ENCODE data around the gene ABCA7. TPM values are rescaled to one million over a fixed set of nuclear protein-coding genes. Genes with fewer than 3 reads are reported as not detected.

ABCA7 gene
- total and polyA plus RNA-seq, 2 of the 8 experiments (the other 6 are each of a cell fraction or from before 2014, with no cell fraction given) = 10.4 to 25.6 TPM

- 0 out of 2 replicates have a peak, but pooled peaks have one; percentile 18 for TF ChIP-seq ATF3 (IDR thresholded peaks at IDR 0.05; ENCODE audit: insufficient read depth, low read depth, low read length)
- TF ChIP-seq MAX (IDR thresholded peaks at IDR 0.05) = peak; percentile 52; the same call in 1 of the 2 replicates
- no peak for TF ChIP-seq TEAD4 (IDR thresholded peaks at IDR 0.05; ENCODE audit: low read depth, low read length)
- TF ChIP-seq GABPA (IDR thresholded peaks at IDR 0.05; ENCODE audit: borderline replicate concordance, insufficient read depth, low read length) = 0 out of 2 replicates have a peak, but pooled peaks have one; percentile 22
- peak; percentile 99 for TF ChIP-seq JUND (IDR thresholded peaks at IDR 0.05; ENCODE audit: low read length)
Measured at GRCh38 chr19:996051-996838, 43.7 kb upstream of the ABCA7 start (continued).
